ENCODE results near the gene CIDEA.

Gene CIDEA

GRCh38 chr18:12271376-12272235 lies 17.4 kb downstream of the CIDEA start:
- peak; percentile 48 for DNase-seq (ENCODE audit: low spot score)

- no peak for DNase-seq (ENCODE audit: low spot score)
These were observed 20.6 kb downstream of the CIDEA start for GRCh38 chr18:12274793-12275192.

- DNase-seq (ENCODE audit: low spot score) = no peak
These were observed 22.8 kb downstream of the CIDEA start for GRCh38 chr18:12276736-12277554.

- DNase-seq (ENCODE audit: low spot score) = no peak
These were observed 24.1 kb downstream of the CIDEA start for GRCh38 chr18:12278215-12278671.

GRCh38 chr18:12278741-12279682 lies 24.9 kb downstream of the CIDEA start:
- DNase-seq (ENCODE audit: low spot score) = peak; percentile 16

- DNase-seq (ENCODE audit: low spot score) = no peak
These were observed 25.8 kb downstream of the CIDEA start for GRCh38 chr18:12279781-12280531.

- no peak for DNase-seq (ENCODE audit: low spot score)
These were observed 27.7 kb downstream of the CIDEA start for GRCh38 chr18:12281861-12282260.

- no peak for DNase-seq (ENCODE audit: low spot score)
These were observed 28.4 kb downstream of the CIDEA start for GRCh38 chr18:12282442-12283039.

- no peak for DNase-seq (ENCODE audit: low spot score)
These were observed 29.1 kb downstream of the CIDEA start for GRCh38 chr18:12283256-12283655.

GRCh38 chr18:12283666-12284065 lies 29.5 kb downstream of the CIDEA start:
- DNase-seq (ENCODE audit: low spot score) = no peak

GRCh38 chr18:12287131-12287681 lies 33.0 kb downstream of the CIDEA start:
- DNase-seq (ENCODE audit: low spot score) = no peak

GRCh38 chr18:12287684-12288402 lies 33.7 kb downstream of the CIDEA start:
- no peak for DNase-seq (ENCODE audit: low spot score)

GRCh38 chr18:12288403-12288755 lies 34.2 kb downstream of the CIDEA start:
- no peak for DNase-seq (ENCODE audit: low spot score)

GRCh38 chr18:12290086-12290485 lies 35.9 kb downstream of the CIDEA start:
- DNase-seq (ENCODE audit: low spot score) = no peak

- no peak for DNase-seq (ENCODE audit: low spot score)
These were observed 37.0 kb downstream of the CIDEA start for GRCh38 chr18:12291161-12291560.

GRCh38 chr18:12291690-12292089 lies 37.5 kb downstream of the CIDEA start:
- no peak for DNase-seq (ENCODE audit: low spot score)

- DNase-seq (ENCODE audit: low spot score) = no peak
These were observed 39.7 kb downstream of the CIDEA start for GRCh38 chr18:12293831-12294230.

GRCh38 chr18:12295389-12296086 lies 41.4 kb downstream of the CIDEA start:
- no peak for DNase-seq (ENCODE audit: low spot score)

GRCh38 chr18:12296087-12296403 lies 41.9 kb downstream of the CIDEA start:
- DNase-seq (ENCODE audit: low spot score) = no peak

All from pons (tissue), 1 donor.